ENCODE results near the gene DNAH17. TPM values are rescaled to one million over a fixed set of nuclear protein-coding genes. Genes with fewer than 3 reads are reported as not detected.

The DNAH17 gene
- total and polyA plus RNA-seq, 2 of the 8 experiments (the other 6 are each of a cell fraction or from before 2014, with no cell fraction given), result 0.14 to 0.67 TPM

DNA sequence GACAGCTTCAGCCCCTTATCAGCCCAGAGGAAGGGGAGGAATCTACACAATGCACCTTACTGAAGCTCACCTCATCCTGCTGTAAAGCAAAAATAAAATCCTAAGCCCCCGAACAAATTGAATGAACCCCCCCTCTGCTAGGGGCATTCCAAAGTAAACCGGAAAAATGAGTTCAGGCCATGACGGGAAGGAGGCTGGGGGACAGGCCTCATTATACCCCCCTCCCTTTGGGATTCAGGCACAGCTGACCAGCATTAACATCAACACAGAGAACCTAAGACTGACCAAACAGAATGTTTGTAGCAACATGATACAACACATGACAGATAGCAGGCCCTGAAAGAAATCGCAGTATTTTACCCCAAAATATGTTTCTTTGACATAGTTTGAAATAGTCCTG is 64.2 kb downstream of the DNAH17 start:
- Histone ChIP-seq H2BK15ac (ENCODE audit: low read length) (no peak overlapping the region), H3K4me3 (ENCODE audit: extremely low read depth in 1 of 4, insufficient read depth in 2 of 4, low read depth in 3 of 4, low read length in 4 of 4) (no peak overlapping the region), H3K23me2 (ENCODE audit: low read depth, low read length) (no peaks in the 10 kb centered on the region), H2AFZ (ENCODE audit: low read length) (no peak overlapping the region), H2BK5ac (ENCODE audit: low read depth, low read length) (no peak overlapping the region), H3K27ac (ENCODE audit: low read depth, low read length) (no peak overlapping the region), H3K9me3 (ENCODE audit: insufficient read depth in 2 of 2, low read depth in 1 of 2, low read length in 1 of 2) (0 out of 4 replicates have a peak, but pooled peaks cover 0 to 2% of the 10 kb centered on the region in 2 experiments), H2BK12ac (ENCODE audit: low read depth, low read length) (no peak overlapping the region), H3K14ac (ENCODE audit: insufficient read length) (no peak overlapping the region), H2BK20ac (ENCODE audit: low read length) (no peak overlapping the region), H3K18ac (ENCODE audit: extremely low read depth, low read length) (no peak overlapping the region), H2AK5ac (ENCODE audit: low read depth, low read length) (no peak overlapping the region), H3K4ac (replicated peaks; ENCODE audit: insufficient read length, low read depth, low read length) (no peak overlapping the region), H3K36me3 (ENCODE audit: control insufficient read depth in 2 of 4, insufficient read depth in 4 of 4, low read length in 3 of 4) (no peaks in the 10 kb centered on the region), H3K79me1 (ENCODE audit: low read depth, low read length) (no peaks in the 10 kb centered on the region), H4K20me1 (replicated peaks in 1 of 2; ENCODE audit: control insufficient read depth in 1 of 2, insufficient read depth in 2 of 2, low read length in 2 of 2) (no peaks in the 10 kb centered on the region), H3K27me3 (replicated peaks in 1 of 4; ENCODE audit: control insufficient read depth in 3 of 4, extremely low read depth in 1 of 4, insufficient read depth in 3 of 4, low read length in 3 of 4) (no peaks in the 10 kb centered on the region), H4K5ac (ENCODE audit: insufficient read length, low read depth, low read length) (no peak overlapping the region), H3K23ac (ENCODE audit: insufficient read length) (no peak overlapping the region), H3K56ac (replicated peaks; ENCODE audit: insufficient read length, low read depth, low read length) (no peak overlapping the region), H3K9ac (replicated peaks in 1 of 4; ENCODE audit: extremely low read depth in 1 of 4, low read depth in 3 of 4, low read length in 3 of 4) (no peak overlapping the region), H2BK120ac (replicated peaks; ENCODE audit: low read depth, low read length) (no peak overlapping the region), H4K8ac (ENCODE audit: extremely low read depth, insufficient read depth, low read length) (no peak overlapping the region), H3K79me2 (ENCODE audit: control insufficient read depth in 1 of 2, insufficient read depth in 2 of 2, low read length in 2 of 2) (no peaks in the 10 kb centered on the region), H4K91ac (replicated peaks; ENCODE audit: insufficient read length, low read length) (no peak overlapping the region), H3K4me1 (replicated peaks in 1 of 4; ENCODE audit: control insufficient read depth in 3 of 4, insufficient read depth in 4 of 4, low read length in 3 of 4) (no peaks in the 10 kb centered on the region), H3K4me2 (ENCODE audit: insufficient read depth in 1 of 2, low read depth in 2 of 2, low read length in 2 of 2) (no peak overlapping the region)
- CTCF ChIA-PET (ENCODE audit: partially characterized antibody), result interaction anchor here (0.9 to 1.5 kb wide), 3 partner anchors 16 to 186 kb away, joined by 3 to 4 read pairs (median 3); no protein-coding TSS in a partner anchor
- POLR2A ChIA-PET (ENCODE audit: partially characterized antibody), result no interaction called here
- WGBS, 2 experiments (ENCODE audit: extremely low coverage in 1 of 2, insufficient coverage in 1 of 2, insufficient read length in 1 of 2, insufficient replicate concordance in 2 of 2, low coverage in 1 of 2, low lambda C conversion rate in 2 of 2, missing lambda C conversion rate in 1 of 2), result 98% methylated on average over 4 of the region's 4 CpGs; no CpG with 5 or more reads in 1 of the 2 experiments
- FAIRE-seq (no peak), DNase-seq (ENCODE audit: low read depth in 1 of 2, low spot score in 2 of 2) (no peak)
- TF ChIP-seq POLR2A (IDR thresholded peaks at IDR 0.05; ENCODE audit: control extremely low read depth in 1 of 2, low read depth in 2 of 2, low read length in 2 of 2), result no peak
- TF ChIP-seq SAP30 (IDR thresholded peaks at IDR 0.05; ENCODE audit: insufficient read depth, insufficient replicate concordance, low read length), result no peak
- TF ChIP-seq, protein P1, sequence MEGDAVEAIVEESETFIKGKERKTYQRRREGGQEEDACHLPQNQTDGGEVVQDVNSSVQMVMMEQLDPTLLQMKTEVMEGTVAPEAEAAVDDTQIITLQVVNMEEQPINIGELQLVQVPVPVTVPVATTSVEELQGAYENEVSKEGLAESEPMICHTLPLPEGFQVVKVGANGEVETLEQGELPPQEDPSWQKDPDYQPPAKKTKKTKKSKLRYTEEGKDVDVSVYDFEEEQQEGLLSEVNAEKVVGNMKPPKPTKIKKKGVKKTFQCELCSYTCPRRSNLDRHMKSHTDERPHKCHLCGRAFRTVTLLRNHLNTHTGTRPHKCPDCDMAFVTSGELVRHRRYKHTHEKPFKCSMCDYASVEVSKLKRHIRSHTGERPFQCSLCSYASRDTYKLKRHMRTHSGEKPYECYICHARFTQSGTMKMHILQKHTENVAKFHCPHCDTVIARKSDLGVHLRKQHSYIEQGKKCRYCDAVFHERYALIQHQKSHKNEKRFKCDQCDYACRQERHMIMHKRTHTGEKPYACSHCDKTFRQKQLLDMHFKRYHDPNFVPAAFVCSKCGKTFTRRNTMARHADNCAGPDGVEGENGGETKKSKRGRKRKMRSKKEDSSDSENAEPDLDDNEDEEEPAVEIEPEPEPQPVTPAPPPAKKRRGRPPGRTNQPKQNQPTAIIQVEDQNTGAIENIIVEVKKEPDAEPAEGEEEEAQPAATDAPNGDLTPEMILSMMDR (IDR thresholded peaks at IDR 0.05; ENCODE audit: control extremely low read depth in 1 of 3, insufficient read depth in 1 of 3, low read depth in 1 of 3, low read length in 3 of 3), result no peak
- no peak for TF ChIP-seq CTBP2 (IDR thresholded peaks at IDR 0.05; ENCODE audit: borderline replicate concordance, insufficient read depth, insufficient read length, low read length)
- no peak for TF ChIP-seq HDAC6 (IDR thresholded peaks at IDR 0.05; ENCODE audit: low read depth, low read length)
- no peak for TF ChIP-seq ZNF274 (IDR thresholded peaks at IDR 0.05; ENCODE audit: borderline replicate concordance, extremely low read depth, low read length)
- TF ChIP-seq BACH1 (IDR thresholded peaks at IDR 0.05; ENCODE audit: low read length), result no peak
- no peak for TF ChIP-seq SIN3A (conservative IDR thresholded peaks at IDR 0.05 in 1 of 2, IDR thresholded peaks at IDR 0.05 in 1 of 2; ENCODE audit: low read depth in 1 of 2, low read length in 2 of 2)
- TF ChIP-seq TAF7 (optimal IDR thresholded peaks at IDR 0.05; ENCODE audit: borderline replicate concordance, low read depth, low read length), result no peak
- no peak for TF ChIP-seq CHD1 (IDR thresholded peaks at IDR 0.05; ENCODE audit: low read depth, low read length)
- TF ChIP-seq CBX5 (IDR thresholded peaks at IDR 0.05; ENCODE audit: low read depth, low read length), result no peak
- TF ChIP-seq KDM5A (IDR thresholded peaks at IDR 0.05; ENCODE audit: low read length), result no peak
